GM12892 (cell line): ENCODE results near the gene DZANK1.
"Not testable (repeated sequence)": the region's sequence is repeated elsewhere in the genome, so short reads cannot be mapped to it uniquely, and the experiment has no call there.

ENCODE experiments used
- DNase-seq: peaks from one replicate; pipeline ENCODE4 v3.0.0; 2011; ENCODE audit not compliant: insufficient read length
- FAIRE-seq: peaks from 2 replicates; lab custom pipeline; 2011; peaks lifted over from hg19 to GRCh38; lab: Jason Lieb, UNC
- POLR2A ChIP-seq: IDR thresholded peaks from 2 replicates; pipeline ENCODE4 v1.6.1; 2011; ENCODE audit warnings: low read depth, low read length, control low read depth
- POLR2AphosphoS5 ChIP-seq: IDR thresholded peaks from 2 replicates; pipeline ENCODE4 v1.6.1; 2011; ENCODE audit warnings: low read depth, low read length, control low read depth
- TAF1 ChIP-seq: IDR thresholded peaks from 2 replicates; pipeline ENCODE4 v1.6.1; 2011; ENCODE audit warnings: low read depth, mild to moderate bottlenecking, control low read depth, low read length, borderline replicate concordance

DZANK1 gene

DNA sequence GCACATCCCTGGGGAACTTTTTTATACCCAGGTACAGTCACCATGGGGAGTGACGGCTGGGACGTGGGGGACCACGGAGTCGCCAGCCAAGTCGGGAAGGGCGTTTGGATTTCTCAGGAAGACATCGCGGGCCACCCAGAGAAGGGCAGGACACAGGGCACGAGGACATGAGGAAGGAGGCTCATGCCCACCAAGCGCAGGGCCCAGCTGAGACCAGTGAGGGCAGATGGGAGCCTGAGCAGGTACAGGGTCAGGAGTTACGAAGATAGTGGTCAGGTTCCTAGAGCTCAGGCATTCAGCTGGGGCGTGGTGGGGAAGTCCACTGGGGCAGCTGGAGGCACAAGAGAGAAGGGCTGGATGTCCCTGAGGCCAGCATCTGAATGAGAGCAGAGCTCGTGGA is 103.9 kb downstream of the DZANK1 start:
- TF ChIP-seq TAF1 (no peak), POLR2A (no peak), POLR2AphosphoS5 (no peak)
- DNase-seq, result no peak
- no peak for FAIRE-seq

GRCh38 chr20:18361678-18362077 is 105.2 kb downstream of the DZANK1 start:
- DNase-seq (no peak), FAIRE-seq (no peak)
- TF ChIP-seq POLR2AphosphoS5, result no peak
- TF ChIP-seq POLR2A, result no peak
- no peak for TF ChIP-seq TAF1

DNA sequence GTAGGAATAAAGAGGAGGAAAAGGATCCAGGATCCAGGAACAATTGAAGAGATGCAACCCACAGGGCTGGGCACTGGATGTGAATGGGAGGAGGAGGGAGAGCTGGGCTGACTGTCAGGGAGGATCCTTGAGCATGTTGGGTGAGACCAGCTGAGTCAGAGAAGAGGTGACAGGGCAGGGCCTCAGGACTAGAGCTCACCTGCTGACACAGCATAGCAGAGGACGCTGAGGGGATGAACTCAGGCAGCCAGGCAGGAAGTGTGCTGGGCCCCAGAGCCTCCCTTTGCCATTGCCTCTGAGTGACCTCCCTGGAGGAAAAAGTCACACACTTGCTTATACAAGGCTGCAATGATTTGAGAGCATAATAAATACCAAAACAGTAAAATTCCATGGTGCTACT is 106.2 kb downstream of the DZANK1 start:
- TF ChIP-seq POLR2AphosphoS5 (no peak), TAF1 (no peak), POLR2A (no peak)
- FAIRE-seq (no peak), DNase-seq (no peak)

- DNase-seq (no peak), FAIRE-seq (no peak)
- TF ChIP-seq POLR2AphosphoS5 (no peak), POLR2A (no peak), TAF1 (no peak)
These were observed 107.0 kb downstream of the DZANK1 start for GRCh38 chr20:18359854-18360253.

- DNase-seq, FAIRE-seq: not testable (repeated sequence)
These were observed 117.1 kb downstream of the DZANK1 start for GRCh38 chr20:18349749-18350148.
